ENCODE results near the gene DLL4.
"Not testable (repeated sequence)": the region's sequence is repeated elsewhere in the genome, so short reads cannot be mapped to it uniquely, and the experiment has no call there.

The DLL4 gene

GRCh38 chr15:40941528-40942336, 12.6 kb downstream of the DLL4 start:
- DNase-seq (ENCODE audit: low spot score): peak; percentile 47

DNA sequence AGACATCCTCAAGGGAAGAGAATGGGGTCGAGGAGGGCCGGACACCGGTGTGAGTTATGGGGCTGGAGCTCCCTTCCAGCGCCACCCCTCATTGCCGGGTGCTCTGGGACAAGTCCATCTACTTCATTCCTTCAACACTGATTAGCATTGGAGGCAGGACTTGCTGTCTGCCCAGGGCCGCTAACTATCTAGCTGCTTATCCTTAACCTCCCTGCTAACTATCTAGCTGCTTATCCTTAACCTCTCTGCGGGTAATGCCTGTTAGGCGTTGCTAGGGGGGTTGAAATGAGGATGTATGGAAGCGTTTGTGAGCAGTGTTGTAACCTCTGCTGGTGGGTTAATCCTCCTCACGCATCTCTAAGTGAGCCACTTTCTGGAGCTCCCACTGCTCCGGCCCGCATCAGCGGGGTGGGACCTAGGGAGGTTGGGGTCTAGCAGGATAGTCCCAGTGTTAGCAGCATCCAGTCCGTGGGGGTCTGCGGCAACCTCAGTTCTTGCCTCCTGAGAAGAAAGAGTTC, 13.3 kb downstream of the DLL4 start:
- DNase-seq (ENCODE audit: low spot score): no peak

GRCh38 chr15:40942878-40943277, 13.7 kb downstream of the DLL4 start:
- DNase-seq (ENCODE audit: low spot score): no peak

DNA sequence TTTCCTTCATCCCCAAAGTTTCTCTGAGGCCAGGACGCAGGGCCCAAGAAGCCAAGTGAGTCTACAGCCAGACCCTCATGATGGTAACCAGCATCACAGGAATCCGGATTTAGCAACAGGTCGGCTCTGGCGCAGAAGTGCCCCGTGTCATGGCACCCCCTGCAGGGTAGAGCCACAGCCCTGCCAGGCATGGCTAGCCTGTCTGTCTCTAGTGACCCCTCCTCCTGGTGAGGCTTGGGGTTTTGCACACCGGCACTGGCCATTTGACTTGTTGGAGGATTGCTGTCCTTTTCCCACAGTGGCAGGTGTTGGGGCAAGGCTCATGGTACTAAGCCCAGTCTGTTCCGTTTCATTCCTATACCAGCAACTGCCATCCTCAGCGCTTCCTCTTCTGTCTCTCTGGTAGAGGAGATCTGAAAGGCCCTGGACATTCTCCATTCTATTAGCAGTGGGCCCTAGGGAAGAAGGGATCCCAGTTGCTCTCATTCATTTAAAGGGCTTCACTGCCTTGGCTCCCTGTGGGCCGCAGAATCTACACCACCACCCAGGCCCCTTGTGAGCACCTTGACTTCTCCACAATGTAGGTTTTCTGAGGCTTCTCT, 14.7 kb downstream of the DLL4 start:
- no peak for DNase-seq (ENCODE audit: low spot score)

GRCh38 chr15:40944510-40945296, 15.6 kb downstream of the DLL4 start:
- no peak for DNase-seq (ENCODE audit: low spot score)

- DNase-seq (ENCODE audit: low spot score): no peak
These were observed 19.8 kb downstream of the DLL4 start for GRCh38 chr15:40948706-40949473.

DNA sequence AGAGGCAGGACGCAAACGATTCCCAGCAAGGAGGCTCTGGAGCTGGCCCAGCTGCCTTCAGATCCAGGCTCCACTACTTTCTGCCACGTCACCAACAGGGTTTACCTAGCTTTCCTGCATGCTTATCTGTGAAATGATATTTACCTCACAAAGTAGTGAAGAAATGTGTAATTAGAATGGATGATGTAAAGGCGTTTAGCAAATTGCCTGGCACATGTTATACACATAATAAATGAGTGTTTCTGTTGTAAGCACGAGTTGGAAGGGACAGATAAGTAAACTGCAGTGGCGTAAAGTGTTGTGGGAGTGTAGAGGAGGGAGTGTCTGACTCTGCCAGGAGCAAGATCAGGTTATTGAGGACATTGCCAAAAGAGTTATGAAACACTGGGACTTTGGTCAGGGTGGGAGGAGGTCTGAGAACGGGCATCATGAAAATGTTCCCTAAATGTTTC, 20.6 kb downstream of the DLL4 start:
- DNase-seq (ENCODE audit: low spot score): no peak

GRCh38 chr15:40951764-40952163, 22.6 kb downstream of the DLL4 start:
- no peak for DNase-seq (ENCODE audit: low spot score)

GRCh38 chr15:40952301-40952900, 23.3 kb downstream of the DLL4 start:
- DNase-seq (ENCODE audit: low spot score): no peak

- DNase-seq (ENCODE audit: low spot score): peak; percentile 97
These were observed 24.0 kb downstream of the DLL4 start, which contains the start of gene CHAC1 for GRCh38 chr15:40952901-40953712. Gene CHAC1, plus strand, starts transcription at chr15:40953471. Its CDS starts 113 bp downstream, at chr15:40953584.

DNA sequence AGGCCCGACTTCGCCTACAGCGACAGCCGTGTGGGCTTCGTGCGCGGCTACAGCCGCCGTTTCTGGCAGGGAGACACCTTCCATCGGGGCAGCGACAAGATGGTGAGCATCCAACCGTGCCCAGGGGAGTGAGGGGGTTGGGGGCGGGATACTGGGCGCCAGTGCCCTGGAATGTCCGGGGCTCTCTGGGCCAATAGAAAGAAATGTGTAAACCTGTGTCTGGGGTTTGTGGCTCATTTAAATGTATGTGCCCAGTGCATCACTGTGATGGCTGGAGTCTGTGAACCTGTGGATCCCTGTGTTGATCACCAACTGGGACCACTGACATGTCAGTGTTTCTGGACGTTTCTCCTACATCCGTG, 24.6 kb downstream of the DLL4 start:
- no peak for DNase-seq (ENCODE audit: low spot score)

DNA sequence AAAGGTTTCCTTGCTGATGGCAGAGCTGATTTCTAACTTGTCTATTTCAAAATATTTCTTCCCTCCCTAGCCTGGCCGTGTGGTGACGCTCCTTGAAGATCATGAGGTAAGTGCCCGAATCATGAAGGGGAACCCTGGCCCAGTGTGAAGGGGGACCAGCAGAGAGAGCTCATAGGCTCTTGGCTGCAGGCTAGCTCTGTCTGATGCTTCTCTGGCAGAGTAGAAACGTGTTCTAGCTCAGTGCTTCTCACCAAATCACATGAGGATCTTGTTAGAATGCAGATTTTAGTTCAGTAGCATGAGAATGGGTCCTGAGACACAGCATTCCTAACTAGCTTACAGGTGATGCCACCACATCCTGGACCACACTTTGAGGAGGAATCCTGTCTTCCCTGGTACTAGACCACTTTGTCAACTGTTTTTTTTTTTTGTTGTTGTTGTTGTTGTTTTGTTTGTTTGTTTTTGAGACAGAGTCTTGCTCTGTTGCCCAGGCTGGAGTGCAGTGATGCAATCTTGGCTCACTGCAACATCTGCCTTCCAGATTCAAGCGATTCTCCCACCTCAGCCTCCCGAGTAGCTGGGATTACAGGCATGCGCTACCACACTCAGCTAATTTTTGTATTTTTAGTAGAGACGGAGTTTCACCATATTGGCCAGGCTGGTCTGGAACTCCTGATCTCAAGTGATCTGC, 25.2 kb downstream of the DLL4 start:
- DNase-seq (ENCODE audit: low spot score): not testable (repeated sequence)

DNA sequence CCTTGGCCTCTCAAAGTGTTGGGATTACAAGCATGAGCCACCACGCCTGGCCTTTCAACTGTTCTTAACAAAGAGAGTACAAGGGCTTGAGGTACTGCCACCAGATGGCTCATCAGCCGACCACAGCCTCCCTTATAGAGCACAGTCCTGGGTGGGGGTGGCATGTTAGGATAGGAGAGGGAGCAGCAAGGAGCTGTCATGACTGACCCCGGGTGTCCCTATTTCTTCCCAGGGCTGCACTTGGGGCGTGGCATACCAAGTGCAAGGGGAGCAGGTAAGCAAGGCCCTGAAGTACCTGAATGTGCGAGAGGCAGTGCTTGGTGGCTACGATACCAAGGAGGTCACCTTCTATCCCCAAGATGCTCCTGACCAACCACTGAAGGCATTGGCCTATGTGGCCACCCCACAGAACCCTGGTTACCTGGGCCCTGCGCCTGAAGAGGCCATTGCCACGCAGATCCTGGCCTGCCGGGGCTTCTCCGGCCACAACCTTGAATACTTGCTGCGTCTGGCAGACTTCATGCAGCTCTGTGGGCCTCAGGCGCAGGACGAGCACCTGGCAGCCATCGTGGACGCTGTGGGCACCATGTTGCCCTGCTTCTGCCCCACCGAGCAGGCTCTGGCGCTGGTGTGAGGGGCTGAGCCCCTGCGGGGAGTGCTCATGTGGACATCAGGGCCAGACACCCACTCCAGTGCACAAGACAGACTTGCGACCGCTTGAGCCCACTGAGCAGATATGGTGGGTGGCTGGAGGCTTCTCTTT, 26.2 kb downstream of the DLL4 start:
- DNase-seq (ENCODE audit: low spot score): no peak

DNA sequence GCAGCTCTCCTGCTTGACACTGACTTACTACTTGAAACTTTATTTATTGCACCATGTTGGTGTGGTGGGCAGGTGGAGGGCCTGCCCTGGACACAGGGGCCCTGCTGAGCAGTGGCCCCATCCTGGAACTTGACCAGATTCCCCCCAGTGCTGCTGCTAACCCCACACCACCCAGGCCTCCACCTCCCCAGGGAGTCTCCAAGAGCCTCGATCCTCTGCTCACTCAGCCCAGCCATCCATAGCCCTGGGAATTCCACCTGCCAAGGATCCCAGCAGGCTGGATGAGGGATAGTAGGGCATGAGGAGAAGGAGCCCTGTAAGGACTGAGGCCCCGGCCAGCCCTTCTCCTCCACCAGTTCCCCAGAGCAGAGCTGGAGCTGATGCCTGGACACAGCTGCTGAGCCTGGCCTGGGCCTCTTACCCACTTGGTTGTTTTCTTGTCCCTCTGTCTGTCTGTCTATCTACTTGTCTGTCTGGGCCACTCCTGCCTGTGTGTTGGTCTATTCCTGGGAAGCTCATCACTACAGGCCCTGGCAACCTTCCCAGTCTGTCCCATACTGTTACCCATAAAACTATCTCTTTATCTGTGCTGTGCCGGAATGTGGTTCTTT, 26.9 kb downstream of the DLL4 start:
- no peak for DNase-seq (ENCODE audit: low spot score)

GRCh38 chr15:40956541-40956982, 27.4 kb downstream of the DLL4 start:
- DNase-seq (ENCODE audit: low spot score): no peak

GRCh38 chr15:40957041-40957555, 28.0 kb downstream of the DLL4 start:
- no peak for DNase-seq (ENCODE audit: low spot score)

GRCh38 chr15:40957581-40958051, 28.5 kb downstream of the DLL4 start:
- DNase-seq (ENCODE audit: low spot score): no peak

GRCh38 chr15:40958146-40958545, 29.0 kb downstream of the DLL4 start:
- DNase-seq (ENCODE audit: low spot score): no peak

All from CD4-positive, alpha-beta T cell treated with Interleukin-2 at 100 ng/mL for 4 hours (primary cell).